AG04450 (cell line): ENCODE measurements around the gene IFIT2. TPM values are rescaled to one million over a fixed set of nuclear protein-coding genes. Genes with fewer than 3 reads are reported as not detected.
A peak's percentile ranks its signal among the peaks of the same experiment; 100 is the strongest.

ENCODE experiments used
- CTCF ChIA-PET: fragments of 300-600, 350-600 bp; formaldehyde crosslinking; extraction: SDS; loops from one replicate; lab custom pipeline; 2022; ENCODE audit warnings: antibody characterized with exemption, inconsistent platforms; lab: Charles Lee
- POLR2A ChIA-PET: fragments of 350-600 bp; formaldehyde crosslinking; extraction: SDS; loops from one replicate; lab custom pipeline; 2021; ENCODE audit warnings: antibody characterized with exemption, inconsistent platforms; lab: Yijun Ruan, JAX
- DNase-seq: peaks from one replicate; pipeline ENCODE4 v3.0.0-alpha.2; 2011; ENCODE audit warnings: low read depth, low spot score
- H3K27ac ChIP-seq: one replicate; pipeline ENCODE4 v1.5.1; 2012; ENCODE audit warnings: low read depth, low read length, control low read depth
- H3K27me3 ChIP-seq: one replicate; pipeline ENCODE4 v1.6.0; 2012; ENCODE audit warnings: low read length; ENCODE audit not compliant: control insufficient read depth, insufficient read depth
- H3K4me3 ChIP-seq: 2 replicates; pipeline ENCODE4 v1.5.1; 2011; ENCODE audit warnings: mild to moderate bottlenecking, low read depth, low read length, control low read depth
- H3K9me3 ChIP-seq: 2 replicates; pipeline ENCODE4 v1.5.1; 2012; ENCODE audit warnings: low read length; ENCODE audit not compliant: control insufficient read depth, insufficient read depth
- CTCF ChIP-seq: IDR thresholded peaks from 2 replicates; pipeline ENCODE4 v1.5.1; 2011; ENCODE audit warnings: low read depth, low read length, control low read depth, inconsistent platforms
- polyA plus RNA-seq: library from polyadenylated mRNA; depleted of rRNA; stranded (reverse); fragments of >200 nt; gene quantifications from 2 replicates; pipeline ENCODE4 v1.2.3, GENCODE V29; 2011

The IFIT2 gene
- polyA plus RNA-seq, 1 experiment, result 3.8 TPM

GRCh38 chr10:89278900-89279392 is 22.9 kb upstream of the IFIT2 start:
- no peak for TF ChIP-seq CTCF
- Histone ChIP-seq H3K27me3 (no peaks in the 10 kb centered on the region), H3K27ac (peak overlapping the region; percentile 11), H3K9me3 (no peaks in the 10 kb centered on the region), H3K4me3 (no peak overlapping the region)
- no peak for DNase-seq
- ChIA-PET CTCF (no interaction called here), POLR2A (no interaction called here)

- no peak for DNase-seq
- no peak for TF ChIP-seq CTCF
- peak overlapping the region; percentile 11 for H3K27ac ChIP-seq
- ChIA-PET POLR2A (no interaction called here), CTCF (no interaction called here)
- H3K4me3 ChIP-seq, result no peak overlapping the region
- no peaks in the 10 kb centered on the region for H3K9me3 ChIP-seq
- no peaks in the 10 kb centered on the region for H3K27me3 ChIP-seq
Observed at GRCh38 chr10:89279421-89279869, 22.4 kb upstream of the IFIT2 start.

- TF ChIP-seq CTCF, result no peak
- no peak overlapping the region for H3K27ac ChIP-seq
- CTCF ChIA-PET, result no interaction called here
- H3K4me3 ChIP-seq, result no peak overlapping the region
- POLR2A ChIA-PET, result no interaction called here
- H3K27me3 ChIP-seq, result no peaks in the 10 kb centered on the region
- no peak for DNase-seq
- no peaks in the 10 kb centered on the region for H3K9me3 ChIP-seq
Observed at GRCh38 chr10:89280508-89280907, 21.3 kb upstream of the IFIT2 start.

- no peak for TF ChIP-seq CTCF
- no peak overlapping the region for H3K4me3 ChIP-seq
- no peaks in the 10 kb centered on the region for H3K27me3 ChIP-seq
- POLR2A ChIA-PET, result no interaction called here
- no peak overlapping the region for H3K27ac ChIP-seq
- no peak for DNase-seq
- CTCF ChIA-PET, result no interaction called here
- H3K9me3 ChIP-seq, result no peaks in the 10 kb centered on the region
Observed at GRCh38 chr10:89281606-89282395, 20.0 kb upstream of the IFIT2 start.
